Tibial nerve (tissue), 4 donors: Measurements from ENCODE around the gene KIF22.

Experiments used
- EP300 ChIP-seq, 2 donors: sonication (generic); formaldehyde crosslinking; IDR thresholded peaks; one replicate each; pipeline ENCODE4 v1.6.1; 2017; ENCODE audit warnings: antibody characterized with exemption in 2 of 2, mild to moderate bottlenecking in 1 of 2
- POLR2A ChIP-seq, 2 donors: fragments of 450-650 bp; IDR thresholded peaks; one replicate each; pipeline ENCODE4 v1.6.1; 2017; ENCODE audit warnings: antibody characterized with exemption in 2 of 2, mild to moderate bottlenecking in 2 of 2, moderate library complexity in 2 of 2
- TF ChIP-seq, protein P1 (sequence below), 5 experiments: fragments of 200-600 bp in 3 of 5; fragments of 450-650 bp in 2 of 5; sonication (generic) in 3 of 5; IDR thresholded peaks; one replicate each; pipeline ENCODE4 v1.5.1; 2016 to 2019; ENCODE audit warnings: antibody characterized with exemption in 5 of 5, mild to moderate bottlenecking in 3 of 5, moderate library complexity in 2 of 5

DNA sequence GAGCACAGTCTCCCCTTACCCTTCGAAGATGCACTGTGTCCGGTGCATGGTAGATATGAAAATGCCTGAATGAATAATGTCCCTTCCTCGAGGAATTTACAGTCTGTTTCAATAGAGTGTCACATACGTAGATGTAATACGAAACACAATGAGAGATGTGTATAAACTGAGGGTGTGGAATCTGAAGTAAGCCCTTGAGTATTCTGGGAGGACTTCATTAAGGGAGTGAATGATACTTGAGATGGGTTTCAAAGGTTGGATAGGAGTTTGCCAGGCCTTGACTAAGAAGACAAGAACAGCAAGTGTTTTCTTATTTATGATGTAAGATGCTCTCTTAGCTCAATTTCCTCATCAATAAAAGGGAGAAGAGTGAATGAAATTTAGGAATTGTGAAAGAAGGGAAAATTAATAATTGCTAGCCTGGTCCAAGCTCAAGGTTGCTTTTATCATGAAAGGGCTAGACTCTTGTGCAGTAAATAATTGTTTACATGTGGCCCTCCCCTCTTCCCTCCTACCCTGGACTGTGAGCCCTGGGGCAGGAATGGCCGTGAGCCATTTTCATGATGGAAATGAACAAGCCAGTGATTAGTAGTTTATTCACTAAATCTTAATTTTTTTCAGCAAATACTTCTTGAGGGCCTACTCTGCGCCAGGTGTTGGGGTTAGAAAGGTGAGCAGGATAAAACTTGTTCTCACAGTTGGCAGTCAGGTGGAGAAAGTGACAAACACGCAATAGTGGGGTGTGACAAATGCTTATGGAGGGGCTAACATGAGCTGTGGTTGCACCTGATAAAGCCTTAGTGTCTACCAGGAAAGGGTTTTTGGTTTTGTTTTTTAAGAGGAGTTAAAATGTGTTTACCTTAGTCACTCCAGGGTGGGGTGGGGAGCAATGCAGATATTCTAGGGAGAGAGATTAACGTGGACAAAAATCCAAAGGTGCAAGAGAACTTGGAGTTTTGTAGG lies 1.6 kb downstream of the KIF22 start:
- TF ChIP-seq, protein P1, sequence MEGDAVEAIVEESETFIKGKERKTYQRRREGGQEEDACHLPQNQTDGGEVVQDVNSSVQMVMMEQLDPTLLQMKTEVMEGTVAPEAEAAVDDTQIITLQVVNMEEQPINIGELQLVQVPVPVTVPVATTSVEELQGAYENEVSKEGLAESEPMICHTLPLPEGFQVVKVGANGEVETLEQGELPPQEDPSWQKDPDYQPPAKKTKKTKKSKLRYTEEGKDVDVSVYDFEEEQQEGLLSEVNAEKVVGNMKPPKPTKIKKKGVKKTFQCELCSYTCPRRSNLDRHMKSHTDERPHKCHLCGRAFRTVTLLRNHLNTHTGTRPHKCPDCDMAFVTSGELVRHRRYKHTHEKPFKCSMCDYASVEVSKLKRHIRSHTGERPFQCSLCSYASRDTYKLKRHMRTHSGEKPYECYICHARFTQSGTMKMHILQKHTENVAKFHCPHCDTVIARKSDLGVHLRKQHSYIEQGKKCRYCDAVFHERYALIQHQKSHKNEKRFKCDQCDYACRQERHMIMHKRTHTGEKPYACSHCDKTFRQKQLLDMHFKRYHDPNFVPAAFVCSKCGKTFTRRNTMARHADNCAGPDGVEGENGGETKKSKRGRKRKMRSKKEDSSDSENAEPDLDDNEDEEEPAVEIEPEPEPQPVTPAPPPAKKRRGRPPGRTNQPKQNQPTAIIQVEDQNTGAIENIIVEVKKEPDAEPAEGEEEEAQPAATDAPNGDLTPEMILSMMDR (IDR thresholded peaks at IDR 0.05): no peak
- TF ChIP-seq POLR2A (IDR thresholded peaks at IDR 0.05) (no peak), EP300 (IDR thresholded peaks at IDR 0.05) (no peak)
